ENCODE results near the gene UFM1.

The UFM1 gene

DNA sequence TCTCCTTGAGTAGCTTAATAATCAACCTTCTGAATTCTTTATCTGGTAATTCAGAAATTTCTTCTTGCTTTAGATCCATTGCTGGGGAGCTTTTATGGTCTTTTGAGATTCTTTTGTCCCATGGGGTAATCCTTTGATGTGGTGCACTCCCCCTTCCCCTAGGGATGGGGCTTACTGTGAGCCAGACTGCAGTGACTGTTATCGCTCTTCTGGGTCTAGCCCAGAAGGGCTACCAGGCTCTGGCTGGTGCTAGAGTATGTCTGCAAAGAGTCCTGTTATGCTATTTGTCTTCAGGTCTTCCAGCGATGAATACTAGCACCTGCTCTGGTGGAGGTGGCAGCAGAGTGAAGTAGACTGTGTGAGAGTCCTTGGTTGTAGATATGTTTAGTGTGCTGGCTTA is 41.7 kb downstream of the UFM1 start:
- Histone ChIP-seq H3K4me1 (ENCODE audit: control insufficient read depth, insufficient read depth, low read length, poor library complexity, severe bottlenecking) (peaks cover 3% of the 10 kb centered on the region), H3K9me3 (ENCODE audit: control insufficient read depth, low read length) (peaks cover 3% of the 10 kb centered on the region), H3K4me3 (ENCODE audit: extremely low read depth, insufficient read depth, low read length, poor library complexity, severe bottlenecking) (no peak overlapping the region), H3K36me3 (ENCODE audit: control insufficient read depth, insufficient read depth, low read length) (no peaks in the 10 kb centered on the region), H3K27ac (ENCODE audit: low read depth, low read length, severe bottlenecking) (no peak overlapping the region)
- 80 to 100% methylated on average over 1 to 2 of the region's 2 CpGs for WGBS, 2 experiments (ENCODE audit: insufficient coverage in 2 of 2)

- peaks cover 3% of the 10 kb centered on the region for H3K9me3 ChIP-seq (ENCODE audit: control insufficient read depth, low read length)
- whole genome bisulfite sequencing, 2 experiments (ENCODE audit: insufficient coverage in 2 of 2) = 60% methylated on average over 1 of the region's 1 CpG; no CpG with 5 or more reads in 1 of the 2 experiments
- H3K36me3 ChIP-seq (ENCODE audit: control insufficient read depth, insufficient read depth, low read length) = no peaks in the 10 kb centered on the region
- H3K4me3 ChIP-seq (ENCODE audit: extremely low read depth, insufficient read depth, low read length, poor library complexity, severe bottlenecking) = no peak overlapping the region
- H3K4me1 ChIP-seq (ENCODE audit: control insufficient read depth, insufficient read depth, low read length, poor library complexity, severe bottlenecking) = peaks cover 3% of the 10 kb centered on the region
- H3K27ac ChIP-seq (ENCODE audit: low read depth, low read length, severe bottlenecking) = peak overlapping the region; percentile 58
Measured at GRCh38 chr13:38394777-38395496, 45.3 kb downstream of the UFM1 start.

DNA sequence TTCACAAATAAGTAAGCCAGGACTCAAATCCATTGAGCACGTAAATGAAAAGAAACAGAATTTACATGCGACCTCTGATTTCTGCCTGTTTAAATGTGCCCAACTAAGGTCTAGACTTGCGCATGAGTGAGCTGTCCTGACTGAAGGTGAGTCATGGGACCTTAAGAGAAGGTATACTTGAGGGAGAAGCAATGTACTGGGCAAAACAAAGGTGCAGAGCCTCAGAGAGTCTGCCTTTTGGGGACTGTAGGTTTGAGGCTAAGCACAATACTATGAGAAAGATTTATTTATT is 45.8 kb downstream of the UFM1 start:
- peaks cover 3% of the 10 kb centered on the region for H3K9me3 ChIP-seq (ENCODE audit: control insufficient read depth, low read length)
- H3K27ac ChIP-seq (ENCODE audit: low read depth, low read length, severe bottlenecking) = peak overlapping the region; percentile 58

DNA sequence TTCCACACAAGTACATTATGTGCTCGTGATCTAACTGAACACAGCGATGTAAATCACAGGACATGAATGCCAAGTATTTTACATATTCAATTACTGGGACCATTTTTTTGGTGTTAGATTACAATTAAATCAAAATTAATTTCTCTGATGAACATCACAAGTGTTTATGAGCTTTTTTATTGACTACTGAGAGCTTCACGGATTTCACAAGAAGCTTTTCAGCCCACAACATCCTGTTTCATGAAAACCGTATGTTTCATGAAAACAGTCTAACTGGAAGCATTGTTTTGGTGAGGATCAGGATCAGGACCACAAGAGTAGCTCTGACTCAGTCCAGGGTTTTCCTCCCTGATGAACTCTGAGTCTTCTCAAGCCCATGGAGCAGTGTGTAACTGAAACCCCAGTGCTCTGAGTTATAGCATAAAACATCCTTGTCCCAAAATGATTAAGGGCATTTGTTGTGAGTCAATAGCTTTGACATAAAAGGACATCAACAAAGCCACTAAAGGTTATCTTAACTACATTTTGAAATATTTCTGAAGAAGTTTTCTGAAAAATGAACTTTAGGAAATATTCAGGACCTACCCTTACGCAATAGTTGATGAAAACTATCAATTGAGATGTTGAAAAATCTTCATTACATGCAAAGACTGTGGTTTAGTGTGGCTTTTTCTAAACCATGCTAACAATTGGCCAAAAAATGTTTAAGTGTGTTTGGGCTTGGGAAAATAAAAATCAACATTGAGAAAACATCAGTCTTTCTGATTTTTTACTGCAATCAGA is 49.3 kb downstream of the UFM1 start:
- Histone ChIP-seq H3K9me3 (ENCODE audit: control insufficient read depth, low read length) (no peaks in the 10 kb centered on the region), H3K27ac (ENCODE audit: low read depth, low read length, severe bottlenecking) (no peak overlapping the region), H3K36me3 (ENCODE audit: control insufficient read depth, insufficient read depth, low read length) (no peaks in the 10 kb centered on the region), H3K4me1 (ENCODE audit: control insufficient read depth, insufficient read depth, low read length, poor library complexity, severe bottlenecking) (peaks cover 3% of the 10 kb centered on the region), H3K4me3 (ENCODE audit: extremely low read depth, insufficient read depth, low read length, poor library complexity, severe bottlenecking) (no peak overlapping the region)
- 100% methylated on average over 1 to 2 of the region's 5 CpGs for WGBS, 2 experiments (ENCODE audit: insufficient coverage in 2 of 2)

More for the DNA sequence above, 45.8 kb downstream of the UFM1 start:
- H3K4me1 ChIP-seq (ENCODE audit: control insufficient read depth, insufficient read depth, low read length, poor library complexity, severe bottlenecking) = peaks cover 3% of the 10 kb centered on the region
- H3K36me3 ChIP-seq (ENCODE audit: control insufficient read depth, insufficient read depth, low read length) = no peaks in the 10 kb centered on the region
- no peak overlapping the region for H3K4me3 ChIP-seq (ENCODE audit: extremely low read depth, insufficient read depth, low read length, poor library complexity, severe bottlenecking)
- WGBS, 2 experiments (ENCODE audit: insufficient coverage in 2 of 2) = 90 to 93% methylated on average over 3 of the region's 3 CpGs

DNA sequence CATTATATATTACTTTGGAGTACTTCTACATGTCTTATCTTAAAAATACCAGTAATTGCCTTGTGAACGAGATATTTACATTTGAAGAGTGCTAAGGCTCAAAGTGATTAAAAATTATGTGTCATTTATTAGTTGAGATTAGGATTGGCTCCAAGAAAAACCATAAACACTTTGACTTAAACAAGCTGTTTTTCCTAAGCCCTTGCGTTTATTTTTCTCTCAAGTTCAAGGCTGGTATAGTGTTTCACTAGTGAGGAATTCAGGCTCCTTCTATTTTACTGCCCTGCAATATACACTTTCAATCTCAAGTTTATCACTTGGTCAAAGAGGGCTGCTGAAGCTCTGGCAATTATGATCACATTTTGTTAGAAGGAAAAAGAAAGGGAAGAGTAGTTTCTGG is 49.9 kb downstream of the UFM1 start:
- WGBS, 2 experiments (ENCODE audit: insufficient coverage in 2 of 2) = no CpG with 5 or more reads among the region's 2 CpGs
- Histone ChIP-seq H3K4me3 (ENCODE audit: extremely low read depth, insufficient read depth, low read length, poor library complexity, severe bottlenecking) (no peak overlapping the region), H3K4me1 (ENCODE audit: control insufficient read depth, insufficient read depth, low read length, poor library complexity, severe bottlenecking) (peaks cover 3% of the 10 kb centered on the region), H3K36me3 (ENCODE audit: control insufficient read depth, insufficient read depth, low read length) (no peaks in the 10 kb centered on the region), H3K9me3 (ENCODE audit: control insufficient read depth, low read length) (no peaks in the 10 kb centered on the region), H3K27ac (ENCODE audit: low read depth, low read length, severe bottlenecking) (no peak overlapping the region)

GRCh38 chr13:38401276-38401675 is 51.6 kb downstream of the UFM1 start:
- H3K27ac ChIP-seq (ENCODE audit: low read depth, low read length, severe bottlenecking) = no peak overlapping the region
- H3K4me1 ChIP-seq (ENCODE audit: control insufficient read depth, insufficient read depth, low read length, poor library complexity, severe bottlenecking) = no peaks in the 10 kb centered on the region
- no peak overlapping the region for H3K4me3 ChIP-seq (ENCODE audit: extremely low read depth, insufficient read depth, low read length, poor library complexity, severe bottlenecking)
- H3K36me3 ChIP-seq (ENCODE audit: control insufficient read depth, insufficient read depth, low read length) = no peaks in the 10 kb centered on the region
- no peaks in the 10 kb centered on the region for H3K9me3 ChIP-seq (ENCODE audit: control insufficient read depth, low read length)

- Histone ChIP-seq H3K36me3 (ENCODE audit: control insufficient read depth, insufficient read depth, low read length) (no peaks in the 10 kb centered on the region), H3K9me3 (ENCODE audit: control insufficient read depth, low read length) (no peaks in the 10 kb centered on the region)
Measured at GRCh38 chr13:38405216-38405615, 55.6 kb downstream of the UFM1 start.

GRCh38 chr13:38409771-38410170 is 60.1 kb downstream of the UFM1 start:
- Histone ChIP-seq H3K4me3 (ENCODE audit: extremely low read depth, insufficient read depth, low read length, poor library complexity, severe bottlenecking) (no peak overlapping the region), H3K9me3 (ENCODE audit: control insufficient read depth, low read length) (no peaks in the 10 kb centered on the region), H3K36me3 (ENCODE audit: control insufficient read depth, insufficient read depth, low read length) (no peaks in the 10 kb centered on the region), H3K27ac (ENCODE audit: low read depth, low read length, severe bottlenecking) (no peak overlapping the region), H3K4me1 (ENCODE audit: control insufficient read depth, insufficient read depth, low read length, poor library complexity, severe bottlenecking) (no peaks in the 10 kb centered on the region)
- no CpG with 5 or more reads among the region's 2 CpGs for WGBS, 2 experiments (ENCODE audit: insufficient coverage in 2 of 2)

More at GRCh38 chr13:38405216-38405615, 55.6 kb downstream of the UFM1 start:
- H3K27ac ChIP-seq (ENCODE audit: low read depth, low read length, severe bottlenecking) = no peak overlapping the region
- H3K4me1 ChIP-seq (ENCODE audit: control insufficient read depth, insufficient read depth, low read length, poor library complexity, severe bottlenecking) = no peaks in the 10 kb centered on the region
- WGBS, 2 experiments (ENCODE audit: insufficient coverage in 2 of 2) = no CpG with 5 or more reads among the region's 1 CpG
- H3K4me3 ChIP-seq (ENCODE audit: extremely low read depth, insufficient read depth, low read length, poor library complexity, severe bottlenecking) = no peak overlapping the region

DNA sequence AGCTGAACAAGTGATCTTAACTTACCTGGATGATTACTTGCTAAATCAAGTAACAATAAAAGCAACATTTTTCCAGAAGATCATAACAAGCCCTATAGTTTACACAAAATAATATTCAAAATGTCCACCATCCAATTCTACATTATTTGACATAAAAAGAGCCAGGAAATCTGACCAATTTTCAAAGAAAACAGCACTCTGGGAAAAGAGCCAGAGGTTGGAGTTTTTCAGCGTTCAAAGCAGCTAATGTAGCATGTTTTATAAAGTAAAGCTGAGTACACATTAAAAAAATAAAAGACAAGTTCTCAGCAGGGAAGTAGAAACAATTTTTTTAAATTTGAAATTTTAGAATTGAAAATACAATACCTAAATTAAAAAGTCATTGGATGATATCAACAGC is 62.6 kb downstream of the UFM1 start:
- Histone ChIP-seq H3K9me3 (ENCODE audit: control insufficient read depth, low read length) (no peaks in the 10 kb centered on the region), H3K4me3 (ENCODE audit: extremely low read depth, insufficient read depth, low read length, poor library complexity, severe bottlenecking) (no peak overlapping the region), H3K36me3 (ENCODE audit: control insufficient read depth, insufficient read depth, low read length) (no peaks in the 10 kb centered on the region), H3K27ac (ENCODE audit: low read depth, low read length, severe bottlenecking) (no peak overlapping the region), H3K4me1 (ENCODE audit: control insufficient read depth, insufficient read depth, low read length, poor library complexity, severe bottlenecking) (no peaks in the 10 kb centered on the region)
- WGBS, 2 experiments (ENCODE audit: insufficient coverage in 2 of 2) = no CpG with 5 or more reads among the region's 1 CpG

Data from mesodermal cell (in vitro differentiated cells).